HG03025 (cell line): ENCODE data around the gene RSF1.

ENCODE experiments used
- ATAC-seq: cut with Tn5 transposase; IDR thresholded peaks from one replicate; pipeline ENCODE4 v1.9.1; 2021; ENCODE audit warnings: mild to moderate bottlenecking, moderate library complexity; ENCODE audit not compliant: unreplicated experiment, low FRiP score

RSF1 gene

DNA sequence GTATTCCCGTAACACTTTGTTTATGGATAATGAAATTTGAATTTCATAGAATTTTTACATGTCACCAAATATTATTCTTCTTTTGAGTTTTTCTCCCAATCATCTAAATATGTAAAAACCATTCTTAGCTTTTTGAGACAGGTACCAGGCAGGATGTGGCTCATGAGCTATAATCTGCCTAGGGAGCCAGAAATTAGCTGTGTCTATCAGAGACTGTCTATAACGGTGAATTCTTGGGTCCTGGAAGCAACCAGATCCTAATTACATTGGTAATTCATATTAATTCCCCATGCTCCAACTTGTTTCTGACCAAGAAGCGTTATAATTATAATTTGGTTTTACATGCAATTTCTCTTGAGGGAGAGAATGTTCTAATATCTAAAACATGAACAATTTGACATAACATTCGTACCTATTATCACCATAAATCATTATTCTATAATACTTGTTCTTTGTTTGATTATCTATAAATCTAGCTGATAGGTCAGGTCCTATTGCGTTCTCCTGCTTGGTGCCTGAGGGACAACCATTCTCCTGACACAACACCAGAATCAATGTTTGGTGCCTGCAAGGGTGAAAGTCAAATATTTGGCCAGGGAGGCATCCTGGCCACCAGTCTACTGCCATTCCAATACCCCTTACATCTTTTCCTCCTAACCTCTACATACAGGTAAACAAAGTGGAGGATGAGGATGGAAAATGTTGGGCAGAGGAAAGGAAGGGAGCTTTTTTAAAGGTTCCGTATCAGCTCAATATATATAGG is 69.9 kb downstream of the RSF1 start:
- ATAC-seq: no peak

DNA sequence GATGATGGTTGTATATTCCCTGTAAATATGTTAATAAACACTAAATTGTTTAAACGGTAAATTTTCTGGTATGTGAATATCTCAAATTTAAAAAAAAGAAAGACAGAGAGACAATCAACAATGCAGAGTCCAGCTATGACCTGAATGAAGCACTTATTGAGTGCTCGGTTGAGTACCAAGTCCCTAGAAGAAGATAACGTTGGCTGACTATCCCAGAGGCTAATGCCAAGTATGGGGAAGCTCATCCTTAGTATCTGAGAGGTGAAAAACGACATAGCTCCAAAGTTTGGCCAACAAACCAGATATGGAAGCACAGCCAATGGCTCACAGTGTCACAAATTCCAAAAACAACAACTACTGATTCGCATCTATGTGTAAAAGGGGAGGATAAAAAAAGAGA is 71.3 kb downstream of the RSF1 start:
- no peak for ATAC-seq

DNA sequence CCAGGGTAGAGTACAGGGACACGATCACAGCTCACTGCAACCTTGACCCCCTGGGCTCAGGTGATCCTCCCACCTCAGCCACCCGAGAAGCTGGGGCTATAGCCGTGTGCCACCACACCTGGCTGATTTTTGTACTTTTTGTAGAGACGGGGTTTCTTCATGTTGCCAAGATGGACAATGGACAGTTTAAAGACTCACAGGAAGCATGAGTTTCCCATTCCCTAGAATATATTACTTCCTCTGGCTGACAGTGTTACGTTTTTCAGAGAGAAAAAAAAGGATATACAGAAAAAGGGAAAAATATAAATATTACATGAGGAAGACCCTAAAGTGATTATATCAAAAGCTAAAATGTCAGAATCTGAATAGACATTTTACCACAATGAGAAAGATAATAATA is 72.3 kb downstream of the RSF1 start:
- no peak for ATAC-seq

DNA sequence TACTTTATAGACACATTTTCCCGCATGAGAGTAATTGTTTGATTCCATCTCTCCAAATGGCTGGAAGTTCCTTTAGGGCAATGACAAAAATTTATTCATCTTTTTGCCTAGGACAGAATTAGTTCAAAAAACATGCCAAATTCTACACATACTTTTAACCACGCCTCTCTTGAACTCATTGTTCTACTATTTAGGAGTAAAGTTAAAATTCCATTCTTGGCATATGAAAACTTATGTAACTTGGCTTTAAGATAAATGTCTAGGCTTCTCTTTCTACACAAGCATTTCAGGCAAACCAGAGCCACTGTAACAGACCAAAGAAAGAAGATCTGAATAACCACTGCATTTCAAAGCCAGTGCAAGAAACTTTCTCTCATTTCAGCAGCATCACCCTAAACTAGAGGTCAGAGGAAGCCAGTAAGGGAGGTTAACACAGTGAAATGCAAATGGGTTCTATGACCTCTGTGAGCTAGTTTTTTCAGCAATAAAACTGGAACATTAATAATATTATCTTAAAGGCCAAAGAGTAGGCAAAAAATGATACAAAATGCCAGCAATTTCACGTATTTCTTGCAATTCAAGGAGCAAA is 73.0 kb downstream of the RSF1 start:
- ATAC-seq: no peak

DNA sequence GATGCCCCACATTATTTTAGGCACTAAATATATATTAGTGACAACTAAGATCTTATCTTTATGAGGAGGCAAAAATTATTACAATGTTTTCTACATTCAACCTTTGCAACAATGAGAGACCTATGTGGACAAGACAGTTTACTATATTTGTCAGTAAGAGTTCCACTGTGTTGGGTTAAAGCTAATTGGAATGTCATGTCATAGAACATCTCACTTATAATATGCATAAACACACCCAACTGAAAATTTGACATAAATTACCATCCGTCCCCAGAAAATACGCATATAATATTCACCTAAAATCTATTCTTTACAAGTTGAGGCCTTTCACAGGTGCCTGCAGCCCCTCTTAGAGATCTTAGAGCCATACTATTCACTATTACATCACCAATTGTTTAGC is 84.0 kb downstream of the RSF1 start:
- ATAC-seq: no peak

DNA sequence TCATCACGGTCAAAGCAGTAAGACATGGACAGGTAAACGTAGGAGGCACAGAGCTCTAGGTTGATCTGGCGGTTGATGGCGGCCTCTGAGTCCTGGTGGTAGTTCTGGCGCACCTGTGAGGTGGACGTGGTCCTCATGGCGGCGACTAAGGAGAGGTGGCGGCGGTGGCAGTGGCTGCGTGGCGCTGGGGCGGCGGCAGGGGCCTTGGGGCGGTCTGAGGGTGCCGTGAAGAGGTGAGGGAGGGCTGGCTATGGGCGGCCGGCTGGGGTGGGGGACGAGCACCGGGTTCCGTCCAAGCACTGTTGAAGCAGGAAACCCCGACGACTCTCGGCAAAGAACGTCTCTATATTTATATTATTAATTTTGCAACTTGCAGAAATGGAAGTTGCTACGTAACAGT is 85.6 kb downstream of the RSF1 start:
- ATAC-seq: no peak

DNA sequence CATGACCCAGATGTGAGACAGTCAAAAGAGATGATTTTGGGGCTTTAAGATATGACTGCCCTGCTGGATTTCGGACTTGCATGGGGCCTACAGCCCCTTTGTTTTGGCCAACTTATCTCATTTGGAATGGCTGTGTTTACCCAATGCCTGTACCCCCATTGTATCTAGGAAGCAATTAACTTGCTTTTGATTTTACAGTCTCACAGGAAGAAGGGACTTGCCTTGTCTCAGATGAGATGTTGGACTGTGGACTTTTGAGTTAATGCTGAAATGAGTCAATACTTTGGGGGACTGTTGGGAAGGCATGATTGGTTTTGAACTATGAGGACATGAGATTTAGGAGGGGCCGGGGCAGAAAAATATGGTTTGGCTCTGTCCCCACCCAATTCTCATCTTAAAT is 88.4 kb downstream of the RSF1 start:
- no peak for ATAC-seq

DNA sequence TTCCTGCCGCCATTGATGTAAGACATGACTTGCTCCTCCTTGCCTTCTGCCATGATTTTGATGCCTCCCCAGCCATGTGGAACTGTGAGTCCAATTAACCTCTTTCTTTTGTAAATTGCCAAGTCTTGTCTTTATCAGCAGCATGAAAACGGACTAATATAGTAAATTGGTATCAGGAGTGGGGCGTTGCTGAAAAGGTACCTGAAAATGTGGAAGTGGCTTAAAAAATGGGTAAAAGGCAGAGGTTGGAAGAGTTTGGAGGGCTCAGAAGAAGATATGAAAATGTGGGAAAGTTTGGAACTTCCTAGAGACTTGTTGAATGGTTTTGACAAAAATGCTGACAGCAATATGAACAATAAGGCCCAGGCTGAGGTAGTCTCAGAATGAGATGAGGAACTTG is 89.7 kb downstream of the RSF1 start:
- ATAC-seq: no peak

DNA sequence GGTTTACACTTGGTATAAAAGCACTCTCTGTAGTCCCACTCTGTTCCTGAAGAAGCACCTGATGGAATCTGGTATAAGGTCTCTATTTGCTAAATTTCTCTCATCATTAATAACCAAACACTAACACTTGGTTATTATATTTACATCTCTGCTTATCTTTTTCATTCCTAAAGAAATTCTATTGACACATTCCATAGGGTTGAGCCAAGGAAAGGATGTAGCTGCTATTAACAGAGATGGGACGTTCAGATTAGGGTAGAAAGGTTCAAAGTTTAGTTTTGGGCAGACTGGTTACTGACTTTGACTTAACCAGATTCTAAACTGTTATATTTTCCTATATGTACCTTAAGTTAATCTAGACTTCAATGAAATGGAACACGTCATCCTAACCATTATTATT is 91.5 kb downstream of the RSF1 start:
- ATAC-seq: no peak

DNA sequence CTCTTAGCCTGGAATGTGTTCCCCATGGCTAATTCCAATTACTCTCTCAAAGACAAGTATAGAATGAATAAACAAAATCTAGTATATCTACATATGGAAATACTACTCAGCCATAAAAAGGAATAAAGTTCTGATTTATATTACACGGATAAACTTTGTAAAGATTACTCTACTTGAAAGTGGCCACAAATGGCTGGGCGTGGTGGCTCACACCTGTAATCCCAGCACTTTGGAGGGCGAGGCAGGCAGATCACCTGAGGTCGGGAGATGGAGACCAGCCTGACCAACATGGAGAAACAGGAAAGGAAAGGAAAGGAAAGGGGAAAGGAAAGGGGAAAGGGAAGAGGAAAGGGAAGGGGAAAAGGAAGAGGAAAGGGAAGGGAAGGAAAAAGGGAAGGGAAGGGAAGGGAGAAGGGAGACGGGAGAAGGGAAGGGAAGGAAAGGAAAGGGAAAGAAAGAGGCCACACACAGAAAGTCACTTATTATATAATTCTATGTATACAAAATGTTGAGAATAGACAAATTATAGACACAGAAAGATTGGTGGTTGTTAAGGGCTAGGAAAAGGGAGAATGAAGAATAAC is 92.2 kb downstream of the RSF1 start:
- no peak for ATAC-seq

DNA sequence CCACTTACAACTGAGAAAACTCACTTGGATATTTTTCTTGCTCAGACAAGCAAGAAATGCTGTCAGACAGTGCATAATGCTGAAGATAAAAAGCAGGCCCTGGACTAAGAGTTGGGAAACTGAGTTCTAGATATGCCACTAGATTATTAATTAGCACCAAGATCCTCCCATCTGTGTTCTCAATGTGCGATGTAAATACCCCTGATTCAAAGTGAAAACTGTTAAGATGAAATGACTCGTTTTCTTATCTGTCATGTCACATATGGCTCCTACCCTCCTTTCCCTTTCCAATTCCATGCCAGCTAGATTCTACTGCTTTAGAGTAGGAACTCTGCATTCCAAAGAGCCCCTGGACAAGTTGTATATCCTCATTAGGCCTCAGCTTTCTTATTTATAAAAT is 94.0 kb downstream of the RSF1 start:
- no peak for ATAC-seq

DNA sequence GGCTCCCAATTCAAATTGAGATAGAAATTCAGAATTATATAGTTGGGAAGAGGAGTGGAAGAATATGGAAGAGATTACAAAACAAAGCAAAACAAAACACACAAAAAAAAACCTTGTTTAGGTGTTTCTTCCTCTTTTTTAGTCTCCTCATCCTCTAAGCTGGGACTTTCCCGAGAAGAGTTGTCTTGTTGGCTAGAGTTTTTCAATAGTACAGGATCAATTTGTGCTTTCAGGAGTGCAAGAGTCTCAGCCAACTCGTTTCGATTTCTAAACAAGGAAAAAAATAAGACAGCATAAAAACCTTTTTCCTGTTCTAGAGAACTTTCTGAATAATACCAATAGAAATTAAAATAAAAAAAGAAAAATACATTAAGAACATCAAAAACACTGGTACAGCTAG is 95.1 kb downstream of the RSF1 start:
- ATAC-seq: no peak

DNA sequence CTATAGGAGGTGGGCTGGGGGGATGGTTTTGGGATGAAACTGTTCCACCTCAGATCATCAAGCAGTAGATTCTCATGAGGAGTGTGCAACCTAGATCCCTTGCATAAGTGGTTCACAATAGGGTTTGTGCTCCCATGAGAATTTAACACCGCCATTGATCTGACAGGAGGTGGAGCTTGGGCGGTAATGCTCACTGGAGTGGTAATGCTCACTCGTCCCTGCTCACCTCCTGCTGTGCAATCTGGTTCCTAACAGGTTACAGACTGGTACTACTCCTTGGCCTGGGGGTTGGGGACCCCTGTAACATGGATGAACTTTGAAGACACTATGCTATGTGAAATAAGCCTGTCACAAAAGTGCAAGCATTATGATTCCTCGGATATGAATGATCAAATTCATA is 95.9 kb downstream of the RSF1 start:
- no peak for ATAC-seq

DNA sequence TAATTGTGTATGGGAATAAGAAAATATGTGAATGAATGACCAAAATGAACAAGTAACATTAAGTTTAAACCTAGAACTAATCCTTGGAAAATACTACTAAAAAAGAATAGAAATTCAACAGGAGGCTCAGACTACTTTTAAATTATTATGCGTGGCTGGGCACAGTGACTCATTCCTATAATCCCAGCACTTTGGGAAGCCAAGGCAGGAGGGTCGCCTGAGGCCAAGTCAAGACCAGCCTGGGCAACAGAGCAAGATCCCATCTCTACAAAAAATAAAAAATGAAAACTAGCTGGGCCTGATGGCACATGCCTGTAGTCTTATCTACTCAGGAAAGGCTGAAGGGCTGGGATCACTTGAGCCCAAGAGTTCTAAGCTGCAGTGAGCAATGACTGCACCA is 97.5 kb downstream of the RSF1 start:
- ATAC-seq: no peak

DNA sequence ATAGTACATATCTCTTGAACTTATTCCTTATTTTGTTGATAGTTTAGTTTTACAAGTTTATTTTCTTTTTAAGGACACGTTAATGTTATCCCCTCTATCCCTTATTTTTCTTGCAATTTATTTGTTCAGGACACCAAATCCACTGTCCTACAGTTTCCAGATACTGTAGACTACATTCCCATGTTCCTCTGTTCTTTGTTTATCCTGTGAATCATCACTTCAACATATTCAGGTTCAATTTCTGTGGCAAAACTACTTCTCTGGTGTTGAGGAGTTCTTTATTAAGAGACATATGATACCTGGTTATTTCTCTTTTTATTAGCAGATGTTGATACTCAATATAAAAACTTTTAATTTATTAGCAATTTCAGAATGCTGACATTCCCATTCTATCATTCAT is 110.2 kb downstream of the RSF1 start:
- no peak for ATAC-seq

DNA sequence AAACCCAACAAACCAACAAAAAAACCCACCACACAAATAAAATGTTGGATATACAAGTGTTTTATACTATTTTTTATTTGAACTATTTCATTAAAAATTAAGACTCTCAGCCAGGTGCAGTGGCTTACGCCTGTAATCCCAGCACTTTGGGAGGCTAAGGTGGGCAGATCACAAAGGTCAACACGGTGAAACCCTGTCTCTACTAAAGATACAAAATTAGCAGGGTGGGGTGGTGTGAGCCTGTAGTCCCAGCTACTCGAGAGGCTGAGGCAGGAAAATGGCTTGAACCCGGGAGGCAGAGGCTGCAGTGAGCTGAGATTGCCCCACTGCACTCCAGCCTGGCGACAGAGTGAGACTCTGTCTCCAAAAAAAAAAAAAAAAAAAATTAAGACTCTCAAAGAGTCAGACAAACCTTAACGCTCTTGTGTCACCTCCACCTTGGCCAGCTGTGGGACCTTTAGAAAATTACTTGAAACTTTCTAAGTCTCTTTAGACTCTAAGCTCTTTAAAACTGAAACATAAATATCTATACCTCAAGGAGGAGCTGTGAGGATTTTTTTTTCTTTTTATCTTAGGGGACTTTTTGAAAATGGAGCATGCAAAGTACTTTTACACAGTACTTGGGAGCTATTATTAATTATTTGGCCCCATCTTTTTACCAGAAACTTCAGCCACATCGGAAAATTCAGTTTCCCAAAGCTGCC is 114.5 kb downstream of the RSF1 start:
- ATAC-seq: no peak

DNA sequence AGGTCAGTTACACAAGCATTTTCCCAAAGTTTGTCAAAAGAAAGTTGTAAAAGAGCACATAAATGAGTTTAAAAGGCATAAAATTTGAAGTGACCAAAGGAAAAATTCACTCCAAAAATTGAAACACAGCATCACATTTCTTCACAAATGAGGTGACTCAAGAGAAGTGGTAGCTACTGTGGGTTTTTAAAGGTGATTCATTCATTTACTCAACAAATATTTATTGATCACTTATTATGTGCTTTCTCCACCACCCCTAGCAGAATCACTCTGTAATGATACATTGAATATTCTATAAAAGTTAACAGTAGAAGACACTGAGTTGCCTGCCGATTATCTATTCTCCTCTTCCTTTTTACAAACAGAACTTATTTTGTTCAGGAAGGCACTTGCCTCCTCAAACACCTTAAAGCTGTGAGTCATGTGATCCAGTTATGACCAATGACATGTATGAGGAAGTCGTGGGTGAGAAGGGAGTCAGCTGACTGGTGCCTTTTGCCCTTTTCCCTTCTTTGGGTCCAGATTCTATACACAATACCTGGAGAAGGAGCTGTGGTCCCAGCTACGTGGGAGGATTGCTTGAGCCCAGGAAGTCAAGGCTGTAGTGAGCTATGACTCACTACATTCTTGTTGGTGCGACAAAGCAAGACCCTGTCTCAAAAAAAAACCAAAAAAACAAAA is 115.2 kb downstream of the RSF1 start:
- ATAC-seq: no peak

DNA sequence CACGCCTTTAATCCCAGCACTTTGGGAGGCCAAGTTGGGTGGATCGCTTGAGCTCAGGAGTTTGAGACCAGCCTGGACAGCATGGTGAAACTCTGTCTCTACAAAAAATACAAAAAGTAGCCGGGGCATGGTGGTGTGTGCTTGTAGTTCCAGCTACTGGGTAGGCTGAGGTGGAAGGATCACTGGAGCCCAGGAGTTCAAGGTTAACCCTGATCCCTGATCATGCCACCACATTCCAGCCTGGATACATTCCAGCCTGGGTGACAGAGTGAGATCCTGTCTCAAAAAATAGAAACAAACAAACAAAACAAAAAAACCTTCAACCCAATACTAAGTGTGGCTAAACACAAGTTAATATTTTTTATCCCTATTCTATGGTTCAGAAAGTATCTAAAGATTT is 116.5 kb downstream of the RSF1 start:
- ATAC-seq: no peak

DNA sequence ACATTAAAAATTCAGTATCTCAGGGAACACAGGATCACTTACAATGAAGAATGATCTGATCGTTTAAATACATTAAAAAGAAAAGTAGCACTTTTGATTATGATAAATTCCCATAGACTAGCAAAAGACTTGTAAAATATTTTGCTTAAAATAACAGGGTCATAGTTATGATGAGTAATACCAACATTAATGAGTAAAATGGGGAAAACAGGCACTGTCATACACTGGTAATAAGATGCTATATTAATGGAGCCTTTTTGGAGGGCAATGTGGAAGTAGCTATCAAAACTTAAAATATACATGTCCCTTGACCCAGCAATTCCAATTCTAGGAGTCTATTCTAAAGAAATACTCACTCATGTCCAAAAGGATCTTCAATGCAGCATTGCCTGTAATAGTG is 121.1 kb downstream of the RSF1 start:
- ATAC-seq: no peak

DNA sequence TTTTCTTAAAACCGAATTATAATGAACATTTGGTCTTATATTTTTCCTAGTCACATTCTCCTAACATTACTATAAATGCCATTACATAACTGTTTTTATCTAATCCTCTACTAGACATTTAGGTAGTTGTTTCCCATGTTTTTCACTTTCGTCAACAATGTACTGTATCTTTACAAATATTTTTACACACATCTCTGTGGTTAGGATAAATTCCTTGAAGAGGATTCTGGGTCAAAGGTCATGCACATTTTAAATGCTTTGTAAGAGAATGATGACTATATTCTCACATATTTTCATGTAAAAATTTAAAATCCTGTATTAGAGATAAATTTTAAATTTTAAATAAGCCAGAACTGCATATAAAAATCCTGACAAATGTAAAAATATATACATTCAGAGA is 121.6 kb downstream of the RSF1 start:
- no peak for ATAC-seq

DNA sequence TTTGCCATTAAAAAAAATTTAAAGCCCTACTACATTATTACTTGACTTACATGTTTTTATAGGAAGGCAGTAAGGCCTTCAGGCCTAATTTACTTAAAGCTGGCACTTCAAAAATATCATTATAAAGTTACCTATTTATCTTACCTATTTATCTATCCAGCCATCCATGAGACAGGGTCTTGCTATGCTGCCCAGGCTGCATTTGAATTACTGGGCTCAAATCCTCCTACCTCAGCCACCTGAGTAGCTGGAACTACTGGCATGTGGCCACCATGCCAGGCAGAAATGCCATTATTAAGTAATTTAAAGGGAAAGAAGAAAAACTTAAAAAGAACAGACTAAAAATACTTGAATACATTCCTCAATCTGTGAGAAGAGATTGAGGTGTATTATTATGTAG is 122.7 kb downstream of the RSF1 start:
- ATAC-seq: no peak
